Measurements from ENCODE around the gene ZNF423.

Gene ZNF423

GRCh38 chr16:49862694-49863093, 6.8 kb upstream of the ZNF423 start:
- H3K4me3 ChIP-seq (ENCODE audit: low read length): no peak overlapping the region
- H3K9ac ChIP-seq (ENCODE audit: low read length): no peak overlapping the region
- H3K36me3 ChIP-seq (ENCODE audit: control insufficient read depth, insufficient read depth, low read length): no peaks in the 10 kb centered on the region
- no peak overlapping the region for H3K27ac ChIP-seq (ENCODE audit: low read depth, low read length)
- no peaks in the 10 kb centered on the region for H3K27me3 ChIP-seq (ENCODE audit: control insufficient read depth, insufficient read depth, low read length)
- no peaks in the 10 kb centered on the region for H3K4me1 ChIP-seq (ENCODE audit: control insufficient read depth, insufficient read depth, low read length)

GRCh38 chr16:49861299-49861698, 5.4 kb upstream of the ZNF423 start:
- H3K4me3 ChIP-seq (ENCODE audit: low read length): no peak overlapping the region
- H3K9ac ChIP-seq (ENCODE audit: low read length): no peak overlapping the region
- no peaks in the 10 kb centered on the region for H3K27me3 ChIP-seq (ENCODE audit: control insufficient read depth, insufficient read depth, low read length)
- no peaks in the 10 kb centered on the region for H3K36me3 ChIP-seq (ENCODE audit: control insufficient read depth, insufficient read depth, low read length)
- H3K27ac ChIP-seq (ENCODE audit: low read depth, low read length): no peak overlapping the region
- H3K4me1 ChIP-seq (ENCODE audit: control insufficient read depth, insufficient read depth, low read length): no peaks in the 10 kb centered on the region

GRCh38 chr16:49860593-49860992, 4.7 kb upstream of the ZNF423 start:
- H3K9ac ChIP-seq (ENCODE audit: low read length): no peak overlapping the region
- no peaks in the 10 kb centered on the region for H3K36me3 ChIP-seq (ENCODE audit: control insufficient read depth, insufficient read depth, low read length)
- no peaks in the 10 kb centered on the region for H3K27me3 ChIP-seq (ENCODE audit: control insufficient read depth, insufficient read depth, low read length)
- no peak overlapping the region for H3K27ac ChIP-seq (ENCODE audit: low read depth, low read length)
- H3K4me3 ChIP-seq (ENCODE audit: low read length): no peak overlapping the region
- H3K4me1 ChIP-seq (ENCODE audit: control insufficient read depth, insufficient read depth, low read length): no peaks in the 10 kb centered on the region

GRCh38 chr16:49859125-49859811, 3.4 kb upstream of the ZNF423 start:
- no peak overlapping the region for H3K9ac ChIP-seq (ENCODE audit: low read length)

GRCh38 chr16:49858200-49859124, 2.5 kb upstream of the ZNF423 start:
- Histone ChIP-seq H3K4me1 (ENCODE audit: control insufficient read depth, insufficient read depth, low read length) (peaks cover 2% of the 10 kb centered on the region), H3K27ac (ENCODE audit: low read depth, low read length) (peak overlapping the region; percentile 78), H3K9ac (ENCODE audit: low read length) (no peak overlapping the region), H3K4me3 (ENCODE audit: low read length) (peak overlapping the region; percentile 54), H3K27me3 (ENCODE audit: control insufficient read depth, insufficient read depth, low read length) (no peaks in the 10 kb centered on the region), H3K36me3 (ENCODE audit: control insufficient read depth, insufficient read depth, low read length) (no peaks in the 10 kb centered on the region)

More at GRCh38 chr16:49859125-49859811, 3.4 kb upstream of the ZNF423 start:
- Histone ChIP-seq H3K36me3 (ENCODE audit: control insufficient read depth, insufficient read depth, low read length) (no peaks in the 10 kb centered on the region), H3K27me3 (ENCODE audit: control insufficient read depth, insufficient read depth, low read length) (no peaks in the 10 kb centered on the region), H3K4me1 (ENCODE audit: control insufficient read depth, insufficient read depth, low read length) (no peaks in the 10 kb centered on the region), H3K4me3 (ENCODE audit: low read length) (peak overlapping the region; percentile 54), H3K27ac (ENCODE audit: low read depth, low read length) (peak overlapping the region; percentile 66)

GRCh38 chr16:49857423-49858181, 1.7 kb upstream of the ZNF423 start:
- Histone ChIP-seq H3K4me3 (ENCODE audit: low read length) (peak overlapping the region; percentile 84), H3K9ac (ENCODE audit: low read length) (peak overlapping the region; percentile 30), H3K36me3 (ENCODE audit: control insufficient read depth, insufficient read depth, low read length) (no peaks in the 10 kb centered on the region), H3K27me3 (ENCODE audit: control insufficient read depth, insufficient read depth, low read length) (peaks cover 3% of the 10 kb centered on the region), H3K4me1 (ENCODE audit: control insufficient read depth, insufficient read depth, low read length) (peaks cover 2% of the 10 kb centered on the region), H3K27ac (ENCODE audit: low read depth, low read length) (peak overlapping the region; percentile 78)

- Histone ChIP-seq H3K9ac (ENCODE audit: low read length) (no peak overlapping the region), H3K4me3 (ENCODE audit: low read length) (peak overlapping the region; percentile 66), H3K27ac (ENCODE audit: low read depth, low read length) (peak overlapping the region; percentile 42), H3K4me1 (ENCODE audit: control insufficient read depth, insufficient read depth, low read length) (peaks cover 2% of the 10 kb centered on the region), H3K27me3 (ENCODE audit: control insufficient read depth, insufficient read depth, low read length) (peaks cover 3% of the 10 kb centered on the region), H3K36me3 (ENCODE audit: control insufficient read depth, insufficient read depth, low read length) (no peaks in the 10 kb centered on the region)
Measured at GRCh38 chr16:49856672-49857330, 889 bp upstream of the ZNF423 start.

GRCh38 chr16:49855280-49855821, 561 bp downstream of the ZNF423 start:
- Histone ChIP-seq H3K4me3 (ENCODE audit: low read length) (peak overlapping the region; percentile 66), H3K4me1 (ENCODE audit: control insufficient read depth, insufficient read depth, low read length) (peaks cover 2% of the 10 kb centered on the region), H3K9ac (ENCODE audit: low read length) (no peak overlapping the region), H3K27ac (ENCODE audit: low read depth, low read length) (peak overlapping the region; percentile 89), H3K36me3 (ENCODE audit: control insufficient read depth, insufficient read depth, low read length) (no peaks in the 10 kb centered on the region), H3K27me3 (ENCODE audit: control insufficient read depth, insufficient read depth, low read length) (peaks cover 3% of the 10 kb centered on the region)

GRCh38 chr16:49854796-49855203, 1.1 kb downstream of the ZNF423 start:
- H3K27me3 ChIP-seq (ENCODE audit: control insufficient read depth, insufficient read depth, low read length): peaks cover 3% of the 10 kb centered on the region
- peak overlapping the region; percentile 16 for H3K9ac ChIP-seq (ENCODE audit: low read length)
- no peaks in the 10 kb centered on the region for H3K36me3 ChIP-seq (ENCODE audit: control insufficient read depth, insufficient read depth, low read length)
- H3K27ac ChIP-seq (ENCODE audit: low read depth, low read length): peak overlapping the region; percentile 89
- H3K4me1 ChIP-seq (ENCODE audit: control insufficient read depth, insufficient read depth, low read length): peaks cover 2% of the 10 kb centered on the region
- peak overlapping the region; percentile 66 for H3K4me3 ChIP-seq (ENCODE audit: low read length)

- Histone ChIP-seq H3K27me3 (ENCODE audit: control insufficient read depth, insufficient read depth, low read length) (peaks cover 3% of the 10 kb centered on the region), H3K9ac (ENCODE audit: low read length) (peak overlapping the region; percentile 16), H3K27ac (ENCODE audit: low read depth, low read length) (peak overlapping the region; percentile 89), H3K4me1 (ENCODE audit: control insufficient read depth, insufficient read depth, low read length) (peaks cover 2% of the 10 kb centered on the region), H3K36me3 (ENCODE audit: control insufficient read depth, insufficient read depth, low read length) (no peaks in the 10 kb centered on the region), H3K4me3 (ENCODE audit: low read length) (peak overlapping the region; percentile 66)
Measured at GRCh38 chr16:49854188-49854795, 1.6 kb downstream of the ZNF423 start.

GRCh38 chr16:49852279-49852678, 3.6 kb downstream of the ZNF423 start:
- H3K27ac ChIP-seq (ENCODE audit: low read depth, low read length): no peak overlapping the region
- no peak overlapping the region for H3K9ac ChIP-seq (ENCODE audit: low read length)
- H3K27me3 ChIP-seq (ENCODE audit: control insufficient read depth, insufficient read depth, low read length): peaks cover 3% of the 10 kb centered on the region
- H3K4me3 ChIP-seq (ENCODE audit: low read length): no peak overlapping the region
- peaks cover 2% of the 10 kb centered on the region for H3K4me1 ChIP-seq (ENCODE audit: control insufficient read depth, insufficient read depth, low read length)
- H3K36me3 ChIP-seq (ENCODE audit: control insufficient read depth, insufficient read depth, low read length): peaks cover under 1% of the 10 kb centered on the region

Data from rectal smooth muscle tissue (tissue), 1 donor.